ENCODE results near the gene CACYBP. TPM values are rescaled to one million over a fixed set of nuclear protein-coding genes. Genes with fewer than 3 reads are reported as not detected.

CACYBP gene
- total RNA-seq: 100 to 1,000 TPM; 289 to 427 TPM

GRCh38 chr1:174999936-175000696 is at the start of gene CACYBP:
Gene CACYBP (plus strand): TSS chr1:174999947. CDS start chr1:175000181, 234 bp downstream.
- Mint-ChIP-seq H3K4me3 (no peak within 1 kb of the TSS), H3K27ac (no peak within 1 kb of the TSS), H3K9me3 (no peaks in the 10 kb centered on the region), H3K4me1 (peaks cover 27% of the 10 kb centered on the region), H3K27me3 (no peaks in the 10 kb centered on the region), H3K36me3 (ENCODE audit: low read depth) (peaks cover 63% of the 10 kb centered on the region)
- ATAC-seq (replicated peaks): peak; percentile 2

- no peak overlapping the region for H3K4me3 Mint-ChIP-seq
- H3K27ac Mint-ChIP-seq: no peak overlapping the region
- ATAC-seq (replicated peaks): no peak
- H3K36me3 Mint-ChIP-seq (ENCODE audit: low read depth): no peaks in the 10 kb centered on the region
- H3K4me1 Mint-ChIP-seq: peaks cover 20% of the 10 kb centered on the region
- H3K27me3 Mint-ChIP-seq: no peaks in the 10 kb centered on the region
- H3K9me3 Mint-ChIP-seq: no peaks in the 10 kb centered on the region
Measured at GRCh38 chr1:174953285-174954072, 46.3 kb upstream of the CACYBP start.

- Mint-ChIP-seq H3K36me3 (ENCODE audit: low read depth) (no peaks in the 10 kb centered on the region), H3K27ac (peak overlapping the region; percentile 52), H3K27me3 (no peaks in the 10 kb centered on the region), H3K4me1 (peaks cover 21% of the 10 kb centered on the region), H3K9me3 (no peaks in the 10 kb centered on the region), H3K4me3 (no peak overlapping the region)
- no peak for ATAC-seq (replicated peaks)
Measured at GRCh38 chr1:174954073-174954460, 45.7 kb upstream of the CACYBP start.

GRCh38 chr1:174954671-174955669 is 44.8 kb upstream of the CACYBP start:
- Mint-ChIP-seq H3K36me3 (ENCODE audit: low read depth) (no peaks in the 10 kb centered on the region), H3K9me3 (no peaks in the 10 kb centered on the region), H3K4me3 (no peak overlapping the region), H3K4me1 (peaks cover 21% of the 10 kb centered on the region), H3K27ac (peak overlapping the region; percentile 12), H3K27me3 (no peaks in the 10 kb centered on the region)
- no peak for ATAC-seq (replicated peaks)

- no peak for ATAC-seq (replicated peaks)
- Mint-ChIP-seq H3K4me3 (no peak overlapping the region), H3K9me3 (no peaks in the 10 kb centered on the region), H3K4me1 (peaks cover 21% of the 10 kb centered on the region), H3K27ac (no peak overlapping the region), H3K36me3 (ENCODE audit: low read depth) (no peaks in the 10 kb centered on the region), H3K27me3 (no peaks in the 10 kb centered on the region)
Measured at GRCh38 chr1:174956086-174956485, 43.7 kb upstream of the CACYBP start.

GRCh38 chr1:174956976-174957375 is 42.8 kb upstream of the CACYBP start:
- H3K36me3 Mint-ChIP-seq (ENCODE audit: low read depth): no peaks in the 10 kb centered on the region
- no peaks in the 10 kb centered on the region for H3K27me3 Mint-ChIP-seq
- peak overlapping the region; percentile 66 for H3K27ac Mint-ChIP-seq
- H3K4me3 Mint-ChIP-seq: peak overlapping the region; percentile 55
- ATAC-seq (replicated peaks): no peak
- H3K9me3 Mint-ChIP-seq: no peaks in the 10 kb centered on the region
- H3K4me1 Mint-ChIP-seq: peaks cover 21% of the 10 kb centered on the region

- H3K9me3 Mint-ChIP-seq: no peaks in the 10 kb centered on the region
- no peaks in the 10 kb centered on the region for H3K27me3 Mint-ChIP-seq
- peak overlapping the region; percentile 66 for H3K27ac Mint-ChIP-seq
- no peaks in the 10 kb centered on the region for H3K36me3 Mint-ChIP-seq (ENCODE audit: low read depth)
- H3K4me1 Mint-ChIP-seq: peaks cover 21% of the 10 kb centered on the region
- ATAC-seq (replicated peaks): no peak
- peak overlapping the region; percentile 55 for H3K4me3 Mint-ChIP-seq
Measured at GRCh38 chr1:174957829-174958228, 41.9 kb upstream of the CACYBP start.

- Mint-ChIP-seq H3K4me3 (peak overlapping the region; percentile 55), H3K36me3 (ENCODE audit: low read depth) (no peaks in the 10 kb centered on the region), H3K27me3 (no peaks in the 10 kb centered on the region), H3K27ac (no peak overlapping the region), H3K9me3 (no peaks in the 10 kb centered on the region), H3K4me1 (peaks cover 19% of the 10 kb centered on the region)
- no peak for ATAC-seq (replicated peaks)
Measured at GRCh38 chr1:174958396-174958795, 41.4 kb upstream of the CACYBP start.

GRCh38 chr1:174960362-174960761 is 39.4 kb upstream of the CACYBP start:
- H3K27ac Mint-ChIP-seq: no peak overlapping the region
- no peaks in the 10 kb centered on the region for H3K27me3 Mint-ChIP-seq
- no peaks in the 10 kb centered on the region for H3K9me3 Mint-ChIP-seq
- no peak for ATAC-seq (replicated peaks)
- H3K4me1 Mint-ChIP-seq: peaks cover 22% of the 10 kb centered on the region
- no peak overlapping the region for H3K4me3 Mint-ChIP-seq
- no peaks in the 10 kb centered on the region for H3K36me3 Mint-ChIP-seq (ENCODE audit: low read depth)

GRCh38 chr1:174963529-174964125 is 36.1 kb upstream of the CACYBP start:
- no peak for ATAC-seq (replicated peaks)
- Mint-ChIP-seq H3K9me3 (no peaks in the 10 kb centered on the region), H3K36me3 (ENCODE audit: low read depth) (peaks cover 7% of the 10 kb centered on the region), H3K4me1 (peaks cover 34% of the 10 kb centered on the region), H3K27ac (peak overlapping the region; percentile 86), H3K27me3 (no peaks in the 10 kb centered on the region), H3K4me3 (peak overlapping the region; percentile 72)

- Mint-ChIP-seq H3K27me3 (no peaks in the 10 kb centered on the region), H3K9me3 (no peaks in the 10 kb centered on the region), H3K4me3 (peak overlapping the region; percentile 72), H3K36me3 (ENCODE audit: low read depth) (peaks cover 14% of the 10 kb centered on the region), H3K4me1 (peaks cover 42% of the 10 kb centered on the region), H3K27ac (peak overlapping the region; percentile 86)
- ATAC-seq (replicated peaks): peak; percentile 85
Measured at GRCh38 chr1:174964261-174964971, 35.3 kb upstream of the CACYBP start.

- peak overlapping the region; percentile 72 for H3K4me3 Mint-ChIP-seq
Measured at GRCh38 chr1:174964972-174965361, 34.8 kb upstream of the CACYBP start.

GRCh38 chr1:174965362-174966007 is 34.3 kb upstream of the CACYBP start:
- peaks cover 53% of the 10 kb centered on the region for H3K4me1 Mint-ChIP-seq
- ATAC-seq (replicated peaks): no peak
- H3K4me3 Mint-ChIP-seq: peak overlapping the region; percentile 72
- no peaks in the 10 kb centered on the region for H3K27me3 Mint-ChIP-seq
- peak overlapping the region; percentile 86 for H3K27ac Mint-ChIP-seq
- H3K36me3 Mint-ChIP-seq (ENCODE audit: low read depth): peaks cover 23% of the 10 kb centered on the region
- H3K9me3 Mint-ChIP-seq: no peaks in the 10 kb centered on the region

More at GRCh38 chr1:174964972-174965361, 34.8 kb upstream of the CACYBP start:
- no peaks in the 10 kb centered on the region for H3K27me3 Mint-ChIP-seq
- H3K9me3 Mint-ChIP-seq: no peaks in the 10 kb centered on the region
- H3K36me3 Mint-ChIP-seq (ENCODE audit: low read depth): peaks cover 20% of the 10 kb centered on the region
- peaks cover 48% of the 10 kb centered on the region for H3K4me1 Mint-ChIP-seq
- peak; percentile 8 for ATAC-seq (replicated peaks)
- H3K27ac Mint-ChIP-seq: peak overlapping the region; percentile 86

Measured in activated T-helper 17 cell treated with anti-CD3 and anti-CD28 coated beads, Interleukin-2, amount 50 U/mL, for 72 hours (primary cell).